Skin epidermis (tissue), 12 donors: Measurements from ENCODE around the gene BRD7.

Experiments used
- H3K27ac ChIP-seq, 21 experiments: fragments of 200-600 bp; sonication (generic) in 11 of 21; one replicate each; pipeline ENCODE4 v1.5.0; 2020; ENCODE audit warnings: mild to moderate bottlenecking in 3 of 21, inconsistent platforms in 2 of 21, moderate library complexity in 2 of 21
- H3K4me3 ChIP-seq, 7 experiments: fragments of 200-600 bp; sonication (generic) in 2 of 7; one replicate each; pipeline ENCODE4 v1.5.0; 2020; ENCODE audit warnings: inconsistent platforms in 2 of 7, mild to moderate bottlenecking in 2 of 7, moderate library complexity in 1 of 7

Gene BRD7

GRCh38 chr16:50390914-50391716 is 22.3 kb upstream of the BRD7 start:
- no peak overlapping the region for H3K4me3 ChIP-seq
- H3K27ac ChIP-seq, result peak overlapping the region in 2 of 21 experiments; percentile 21 to 39

DNA sequence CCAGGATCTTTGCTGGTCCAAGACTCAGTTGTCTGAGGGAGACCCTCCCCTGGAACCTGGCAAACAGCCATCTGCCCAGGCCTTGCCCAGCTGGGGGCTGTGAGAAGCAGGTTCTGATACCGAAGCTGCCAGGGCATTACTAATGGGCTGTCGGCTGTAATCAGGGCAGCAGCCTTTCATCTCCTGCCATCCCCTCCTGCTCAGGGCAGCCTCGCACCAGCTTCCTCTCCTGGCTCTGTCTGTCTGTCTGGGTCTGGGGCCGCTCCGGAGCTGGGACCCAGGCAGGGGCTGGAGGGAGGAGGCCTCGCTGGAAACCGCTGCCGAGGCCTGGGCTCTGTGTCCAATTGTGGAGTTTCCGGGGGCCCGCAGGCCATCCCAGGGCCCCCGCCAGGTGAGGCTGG is 21.6 kb upstream of the BRD7 start:
- Histone ChIP-seq H3K4me3 (no peak overlapping the region), H3K27ac (peak overlapping the region in 2 of 21 experiments; percentile 21 to 39)

DNA sequence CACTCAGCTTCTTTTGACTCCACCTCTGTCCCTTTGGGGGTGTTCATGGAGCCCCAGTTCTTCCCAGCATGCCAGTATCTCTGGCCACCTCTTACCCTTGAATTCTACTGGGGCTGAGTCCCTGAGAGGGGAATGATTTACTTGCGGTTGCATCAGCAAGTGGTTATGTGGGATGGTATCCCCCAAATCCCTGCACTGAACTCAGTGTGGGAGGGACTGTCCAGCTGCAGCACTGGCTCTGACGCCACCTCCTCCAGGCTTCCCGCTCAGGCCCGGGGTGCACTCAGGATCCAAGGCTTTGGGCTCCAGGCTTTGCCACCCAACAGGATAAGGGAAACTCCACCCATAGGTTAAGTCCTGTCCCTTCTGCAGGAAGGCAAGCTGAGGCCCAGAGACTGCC is 21.1 kb upstream of the BRD7 start:
- no peak overlapping the region for H3K27ac ChIP-seq
- H3K4me3 ChIP-seq, result no peak overlapping the region

DNA sequence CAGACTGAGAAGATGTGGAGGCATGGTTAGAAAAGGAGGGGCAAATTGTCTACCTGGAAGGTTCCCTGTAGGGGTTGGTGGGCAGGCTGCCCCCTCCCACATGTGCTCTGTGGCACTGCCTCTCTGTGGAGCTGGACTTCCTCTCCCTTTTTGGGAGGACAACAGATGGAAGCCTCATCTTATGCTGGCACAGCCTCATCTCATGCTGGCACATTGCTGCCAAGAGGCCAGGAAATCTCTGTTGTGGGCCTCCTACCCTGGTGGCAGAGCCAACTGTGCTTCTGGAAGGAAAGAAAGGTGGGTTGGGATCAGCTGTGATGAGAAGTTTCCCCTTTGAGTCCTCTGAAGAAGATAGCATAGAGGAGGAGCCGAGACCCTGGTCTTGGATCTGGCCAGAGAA is 19.7 kb upstream of the BRD7 start:
- no peak overlapping the region for H3K4me3 ChIP-seq
- H3K27ac ChIP-seq, result no peak overlapping the region

GRCh38 chr16:50386774-50387173 is 18.0 kb upstream of the BRD7 start:
- no peak overlapping the region for H3K27ac ChIP-seq
- H3K4me3 ChIP-seq, result no peak overlapping the region

DNA sequence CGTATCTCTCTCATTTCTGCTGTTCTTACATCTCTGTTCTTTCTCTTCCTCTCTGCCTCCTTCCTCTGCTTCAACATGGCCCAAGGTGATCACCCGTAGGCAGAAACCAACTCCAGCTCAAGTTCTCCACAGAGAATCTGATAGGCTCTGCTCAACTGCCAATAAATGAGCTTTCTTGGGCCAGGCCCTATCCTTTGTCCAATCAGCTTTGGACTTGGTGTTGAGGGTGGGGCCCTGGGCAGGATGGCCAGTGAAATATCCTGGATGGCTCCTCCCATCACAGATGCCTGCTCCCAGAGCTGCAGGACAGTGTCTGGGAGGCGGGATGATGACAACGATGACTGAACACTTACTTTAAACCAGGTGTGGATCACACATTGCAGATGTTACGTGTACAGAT is 17.4 kb upstream of the BRD7 start:
- no peak overlapping the region for H3K4me3 ChIP-seq
- H3K27ac ChIP-seq, result no peak overlapping the region

DNA sequence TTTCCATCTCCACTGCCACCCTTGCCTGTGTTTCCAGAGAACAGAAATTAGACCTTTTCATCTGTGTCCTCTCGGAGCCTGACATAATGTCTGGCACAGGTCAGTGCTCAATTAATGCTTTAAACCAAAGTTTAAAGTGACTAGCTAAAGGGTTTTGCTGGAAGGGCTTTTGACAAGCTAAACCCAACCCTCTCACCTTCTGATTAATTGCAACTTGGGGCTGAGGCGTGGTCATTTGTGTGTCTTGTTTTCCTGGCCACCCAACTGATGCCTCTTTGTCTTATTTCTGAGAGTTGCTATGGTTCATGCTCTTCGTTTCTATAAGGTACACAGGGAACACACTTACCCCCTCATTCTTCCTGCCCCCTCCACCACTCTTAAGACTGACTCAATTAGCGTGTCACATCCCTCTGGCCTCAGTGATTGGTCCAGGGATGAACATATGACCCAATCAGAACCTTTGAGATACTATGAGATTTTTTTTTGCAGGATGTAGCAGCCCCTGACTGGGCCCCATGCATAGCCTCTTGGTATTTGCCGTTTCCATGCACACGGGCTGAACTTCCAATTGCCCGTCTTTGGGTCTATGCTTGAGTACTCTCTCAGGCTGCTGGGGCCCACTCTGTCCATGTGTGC is 15.8 kb upstream of the BRD7 start:
- H3K27ac ChIP-seq, result no peak overlapping the region
- no peak overlapping the region for H3K4me3 ChIP-seq

- H3K4me3 ChIP-seq, result no peak overlapping the region
- no peak overlapping the region for H3K27ac ChIP-seq
Observed at GRCh38 chr16:50381679-50382440, 13.1 kb upstream of the BRD7 start.

DNA sequence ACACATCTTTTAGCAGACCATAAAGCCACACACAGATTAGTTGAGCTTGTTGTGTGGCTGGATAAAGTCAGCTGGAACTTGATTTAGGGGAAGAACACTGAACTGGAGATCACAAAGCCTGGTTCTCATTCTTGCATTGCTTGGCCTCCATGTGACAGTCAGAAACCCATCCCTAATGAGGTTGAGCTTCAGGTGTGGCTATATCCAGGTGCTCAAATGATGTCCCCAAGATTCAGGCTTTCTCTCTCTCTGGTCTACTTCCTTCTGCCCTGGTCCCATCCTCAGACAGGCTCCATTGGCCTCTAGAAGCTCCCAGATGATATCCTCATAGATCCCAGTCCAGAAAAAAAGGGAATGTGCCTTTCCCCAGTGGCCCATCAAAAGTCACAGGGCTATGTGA is 9.6 kb upstream of the BRD7 start:
- Histone ChIP-seq H3K27ac (no peak overlapping the region), H3K4me3 (no peak overlapping the region)

GRCh38 chr16:50377001-50377400 is 8.2 kb upstream of the BRD7 start:
- no peak overlapping the region for H3K27ac ChIP-seq
- no peak overlapping the region for H3K4me3 ChIP-seq

GRCh38 chr16:50373780-50374179 is 5.0 kb upstream of the BRD7 start:
- Histone ChIP-seq H3K27ac (no peak overlapping the region), H3K4me3 (no peak overlapping the region)

GRCh38 chr16:50373345-50373701 is 4.5 kb upstream of the BRD7 start:
- no peak overlapping the region for H3K4me3 ChIP-seq
- H3K27ac ChIP-seq, result no peak overlapping the region

DNA sequence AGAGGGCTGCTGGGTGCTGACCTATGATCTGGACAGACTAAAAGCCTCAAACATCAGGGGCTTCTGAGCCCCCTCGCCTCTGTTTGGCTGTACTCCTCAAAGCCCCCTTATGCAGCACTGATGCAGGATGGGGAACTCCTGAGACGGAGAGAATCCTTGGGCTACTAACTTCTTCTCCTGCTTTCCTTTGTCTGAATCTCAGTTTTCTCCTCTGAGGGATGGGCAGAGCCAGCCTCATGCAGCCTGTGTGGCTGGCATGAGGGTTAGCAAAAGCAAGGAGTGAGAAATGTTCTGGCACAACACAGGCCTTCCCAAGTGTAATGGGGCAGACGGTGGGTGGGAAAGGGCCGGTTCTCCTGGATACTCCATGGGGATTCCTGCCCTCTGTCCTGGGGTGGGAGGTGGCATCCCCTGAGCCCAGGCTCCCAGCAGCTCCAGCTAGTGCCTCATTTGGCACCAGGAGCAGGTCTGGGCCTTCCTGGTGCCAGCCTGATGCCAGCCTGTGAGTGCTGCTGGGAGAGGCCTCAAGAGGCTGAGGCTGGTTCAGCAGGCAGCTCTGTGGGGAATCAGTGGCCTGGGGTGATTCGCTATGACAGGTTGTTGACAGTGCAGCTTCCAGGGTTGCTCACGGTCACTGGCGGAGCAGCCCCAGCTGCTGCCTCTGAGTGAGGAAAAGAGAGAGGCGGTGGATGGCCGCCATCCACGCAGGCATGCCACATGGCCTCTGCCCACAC is 4.0 kb upstream of the BRD7 start:
- Histone ChIP-seq H3K4me3 (no peak overlapping the region), H3K27ac (peak overlapping the region in 1 of 21 experiments; percentile 37)

GRCh38 chr16:50371936-50372595 is 3.3 kb upstream of the BRD7 start:
- Histone ChIP-seq H3K4me3 (no peak overlapping the region), H3K27ac (no peak overlapping the region)

GRCh38 chr16:50371036-50371716 is 2.4 kb upstream of the BRD7 start:
- no peak overlapping the region for H3K4me3 ChIP-seq
- no peak overlapping the region for H3K27ac ChIP-seq

- peak overlapping the region in 4 of 7 experiments; percentile 6 to 99 (median 63) for H3K4me3 ChIP-seq
- H3K27ac ChIP-seq, result peak overlapping the region in 11 of 21 experiments; percentile 21 to 96 (median 67)
Observed at GRCh38 chr16:50369133-50369804, 481 bp upstream of the BRD7 start.

GRCh38 chr16:50367777-50368409 is 895 bp downstream of the BRD7 start:
- H3K27ac ChIP-seq, result peak overlapping the region; percentile 73 to 99 (median 93)
- peak overlapping the region; percentile 94 to 100 (median 98) for H3K4me3 ChIP-seq
